HUDEP-2 (cell line): ENCODE data around the gene HOOK1.

Experiments used
- DNase-seq, 76 experiments: peaks; one replicate each; lab custom pipeline; 2025; ENCODE audit not compliant: unreplicated experiment in 76 of 76; lab: John Stamatoyannopoulos, UW

Gene HOOK1

GRCh38 chr1:59814901-59815825 is at the start of gene HOOK1:
HOOK1 (plus strand) TSS chr1:59814949; CDS start chr1:59815118, 169 bp downstream.
- DNase-seq: peak in 2 of 76 experiments; percentile 1 to 3

GRCh38 chr1:59765011-59765730 is 49.6 kb upstream of the HOOK1 start:
- no peak for DNase-seq

GRCh38 chr1:59766227-59766855 is 48.4 kb upstream of the HOOK1 start:
- no peak for DNase-seq

GRCh38 chr1:59767119-59767518 is 47.6 kb upstream of the HOOK1 start:
- DNase-seq: no peak

GRCh38 chr1:59768792-59769735 is 45.7 kb upstream of the HOOK1 start:
- no peak for DNase-seq

- DNase-seq: no peak
Measured at GRCh38 chr1:59769736-59770095, 45.0 kb upstream of the HOOK1 start.

GRCh38 chr1:59771361-59771760 is 43.4 kb upstream of the HOOK1 start:
- no peak for DNase-seq

- no peak for DNase-seq
Measured at GRCh38 chr1:59775480-59775879, 39.3 kb upstream of the HOOK1 start.

GRCh38 chr1:59776960-59777852 is 37.5 kb upstream of the HOOK1 start:
- DNase-seq: no peak

- DNase-seq: peak in 5 of 76 experiments; percentile 1 to 10 (median 4)
Measured at GRCh38 chr1:59779949-59780348, 34.8 kb upstream of the HOOK1 start.

GRCh38 chr1:59788825-59789224 is 25.9 kb upstream of the HOOK1 start:
- DNase-seq: no peak

GRCh38 chr1:59798600-59798999 is 16.1 kb upstream of the HOOK1 start:
- DNase-seq: no peak

GRCh38 chr1:59803458-59804038 is 11.2 kb upstream of the HOOK1 start:
- DNase-seq: no peak

GRCh38 chr1:59804301-59804700 is 10.4 kb upstream of the HOOK1 start:
- no peak for DNase-seq

- no peak for DNase-seq
Measured at GRCh38 chr1:59805554-59805953, 9.2 kb upstream of the HOOK1 start.

- DNase-seq: peak in 67 of 76 experiments; percentile 6 to 96 (median 79)
Measured at GRCh38 chr1:59814180-59814900, 409 bp upstream of the HOOK1 start.

GRCh38 chr1:59815892-59816291 is 1.1 kb downstream of the HOOK1 start:
- no peak for DNase-seq

- peak in 1 of 76 experiments; percentile 9 for DNase-seq
Measured at GRCh38 chr1:59816318-59816878, 1.6 kb downstream of the HOOK1 start.
